8988T (cell line): ENCODE data around the gene KRTAP5-7.
"Not testable (repeated sequence)": the region's sequence is repeated elsewhere in the genome, so short reads cannot be mapped to it uniquely, and the experiment has no call there.

Experiments used
- DNase-seq: peaks from one replicate; pipeline ENCODE4 v3.0.0; 2011

The KRTAP5-7 gene

GRCh38 chr11:71564430-71564829 is 37.4 kb downstream of the KRTAP5-7 start:
- no peak for DNase-seq

GRCh38 chr11:71565263-71565662 is 38.2 kb downstream of the KRTAP5-7 start, which contains the start of gene KRTAP5-10:
Gene KRTAP5-10, plus strand, starts transcription at chr11:71565563. Its CDS starts 25 bp downstream, at chr11:71565588.
- no peak for DNase-seq

GRCh38 chr11:71566081-71566620 is 39.1 kb downstream of the KRTAP5-7 start:
- no peak for DNase-seq

- not testable (repeated sequence) for DNase-seq
These were observed 39.8 kb downstream of the KRTAP5-7 start for GRCh38 chr11:71566626-71567599.

GRCh38 chr11:71567633-71568032 is 40.6 kb downstream of the KRTAP5-7 start:
- DNase-seq: not testable (repeated sequence)

GRCh38 chr11:71568704-71569349 is 41.8 kb downstream of the KRTAP5-7 start:
- no peak for DNase-seq

GRCh38 chr11:71571101-71571850 is 44.2 kb downstream of the KRTAP5-7 start:
- DNase-seq: not testable (repeated sequence)

GRCh38 chr11:71572811-71573210 is 45.7 kb downstream of the KRTAP5-7 start:
- DNase-seq: no peak

- DNase-seq: no peak
These were observed 47.4 kb downstream of the KRTAP5-7 start for GRCh38 chr11:71574418-71574817.

- DNase-seq: no peak
These were observed 48.8 kb downstream of the KRTAP5-7 start for GRCh38 chr11:71575723-71576424.

GRCh38 chr11:71576688-71577465 is 49.8 kb downstream of the KRTAP5-7 start:
- DNase-seq: not testable (repeated sequence)

GRCh38 chr11:71577469-71578004 is 50.5 kb downstream of the KRTAP5-7 start:
- no peak for DNase-seq
